Measurements from ENCODE around the gene FHAD1. TPM values are rescaled to one million over a fixed set of nuclear protein-coding genes. Genes with fewer than 3 reads are reported as not detected.
A peak's percentile ranks its signal among the peaks of the same experiment; 100 is the strongest.
"Not testable (repeated sequence)": the region's sequence is repeated elsewhere in the genome, so short reads cannot be mapped to it uniquely, and the experiment has no call there.

FHAD1 gene
- total RNA-seq, 1 experiment from 2014 or later, result 0.45 TPM

- Histone ChIP-seq H3K36me3 (ENCODE audit: insufficient read depth, low read length) (no peaks in the 10 kb centered on the region), H3K9me3 (ENCODE audit: low read length) (no peaks in the 10 kb centered on the region), H2AFZ (ENCODE audit: low read length) (no peak overlapping the region), H3K27me3 (ENCODE audit: low read length) (no peaks in the 10 kb centered on the region), H3K4me3 (ENCODE audit: low read length) (no peak overlapping the region), H3K27ac (ENCODE audit: low read length) (no peak overlapping the region), H3K9ac (ENCODE audit: low read length) (no peak overlapping the region), H3K4me2 (ENCODE audit: low read depth, low read length, poor library complexity, severe bottlenecking) (no peak overlapping the region), H3K79me2 (ENCODE audit: low read length) (no peaks in the 10 kb centered on the region), H3K4me1 (ENCODE audit: low read length) (no peaks in the 10 kb centered on the region), H3K9me2 (replicated peaks; ENCODE audit: insufficient read depth, low read length) (no peaks in the 10 kb centered on the region), H4K20me1 (ENCODE audit: insufficient read depth, low read depth, low read length) (peaks cover 4% of the 10 kb centered on the region; the same call in 1 of the 2 replicates)
- DNase-seq, result no peak
Measured at GRCh38 chr1:15433471-15433870, 186.4 kb downstream of the FHAD1 start.

GRCh38 chr1:15434739-15435138 is 187.7 kb downstream of the FHAD1 start:
- H3K4me3 ChIP-seq (ENCODE audit: low read length); H3K9me2 ChIP-seq (replicated peaks; ENCODE audit: insufficient read depth, low read length); H3K36me3 ChIP-seq (ENCODE audit: insufficient read depth, low read length); H3K27me3 ChIP-seq (ENCODE audit: low read length); H3K4me1 ChIP-seq (ENCODE audit: low read length); H3K79me2 ChIP-seq (ENCODE audit: low read length); H2AFZ ChIP-seq (ENCODE audit: low read length); H3K4me2 ChIP-seq (ENCODE audit: low read depth, low read length, poor library complexity, severe bottlenecking); H3K27ac ChIP-seq (ENCODE audit: low read length); H3K9me3 ChIP-seq (ENCODE audit: low read length); H4K20me1 ChIP-seq (ENCODE audit: insufficient read depth, low read depth, low read length); H3K9ac ChIP-seq (ENCODE audit: low read length): not testable (repeated sequence)
- DNase-seq, result peak; percentile 53

- Histone ChIP-seq H3K36me3 (ENCODE audit: insufficient read depth, low read length) (no peaks in the 10 kb centered on the region), H3K4me3 (ENCODE audit: low read length) (no peak overlapping the region), H3K27ac (ENCODE audit: low read length) (no peak overlapping the region), H3K9ac (ENCODE audit: low read length) (no peak overlapping the region), H3K79me2 (ENCODE audit: low read length) (no peaks in the 10 kb centered on the region), H3K9me2 (replicated peaks; ENCODE audit: insufficient read depth, low read length) (no peaks in the 10 kb centered on the region), H4K20me1 (ENCODE audit: insufficient read depth, low read depth, low read length) (peaks cover 4% of the 10 kb centered on the region; the same call in 1 of the 2 replicates), H2AFZ (ENCODE audit: low read length) (no peak overlapping the region), H3K27me3 (ENCODE audit: low read length) (no peaks in the 10 kb centered on the region), H3K4me2 (ENCODE audit: low read depth, low read length, poor library complexity, severe bottlenecking) (no peak overlapping the region), H3K4me1 (ENCODE audit: low read length) (no peaks in the 10 kb centered on the region), H3K9me3 (ENCODE audit: low read length) (no peaks in the 10 kb centered on the region)
- DNase-seq, result no peak
Measured at GRCh38 chr1:15435239-15436077, 188.4 kb downstream of the FHAD1 start.

- no peaks in the 10 kb centered on the region for H3K9me2 ChIP-seq (replicated peaks; ENCODE audit: insufficient read depth, low read length)
Measured at GRCh38 chr1:15436881-15437442, 189.9 kb downstream of the FHAD1 start.

GRCh38 chr1:15439325-15439724 is 192.3 kb downstream of the FHAD1 start:
- Histone ChIP-seq H3K4me2 (ENCODE audit: low read depth, low read length, poor library complexity, severe bottlenecking) (no peak overlapping the region), H3K4me1 (ENCODE audit: low read length) (no peaks in the 10 kb centered on the region), H3K27me3 (ENCODE audit: low read length) (no peaks in the 10 kb centered on the region), H3K27ac (ENCODE audit: low read length) (no peak overlapping the region), H3K4me3 (ENCODE audit: low read length) (no peak overlapping the region), H3K9me2 (replicated peaks; ENCODE audit: insufficient read depth, low read length) (no peaks in the 10 kb centered on the region), H4K20me1 (ENCODE audit: insufficient read depth, low read depth, low read length) (no peaks in the 10 kb centered on the region), H3K9ac (ENCODE audit: low read length) (no peak overlapping the region), H3K9me3 (ENCODE audit: low read length) (no peaks in the 10 kb centered on the region), H3K36me3 (ENCODE audit: insufficient read depth, low read length) (no peaks in the 10 kb centered on the region), H2AFZ (ENCODE audit: low read length) (no peak overlapping the region), H3K79me2 (ENCODE audit: low read length) (no peaks in the 10 kb centered on the region)
- no peak for DNase-seq

More at GRCh38 chr1:15436881-15437442, 189.9 kb downstream of the FHAD1 start:
- Histone ChIP-seq H3K9ac (ENCODE audit: low read length) (no peak overlapping the region), H3K9me3 (ENCODE audit: low read length) (no peaks in the 10 kb centered on the region), H3K27me3 (ENCODE audit: low read length) (no peaks in the 10 kb centered on the region), H4K20me1 (ENCODE audit: insufficient read depth, low read depth, low read length) (no peaks in the 10 kb centered on the region), H2AFZ (ENCODE audit: low read length) (no peak overlapping the region), H3K4me3 (ENCODE audit: low read length) (no peak overlapping the region), H3K4me1 (ENCODE audit: low read length) (no peaks in the 10 kb centered on the region), H3K4me2 (ENCODE audit: low read depth, low read length, poor library complexity, severe bottlenecking) (no peak overlapping the region), H3K79me2 (ENCODE audit: low read length) (no peaks in the 10 kb centered on the region), H3K36me3 (ENCODE audit: insufficient read depth, low read length) (no peaks in the 10 kb centered on the region), H3K27ac (ENCODE audit: low read length) (no peak overlapping the region)
- no peak for DNase-seq

GRCh38 chr1:15440357-15440756 is 193.3 kb downstream of the FHAD1 start:
- Histone ChIP-seq H3K9ac (ENCODE audit: low read length) (no peak overlapping the region), H3K36me3 (ENCODE audit: insufficient read depth, low read length) (no peaks in the 10 kb centered on the region), H4K20me1 (ENCODE audit: insufficient read depth, low read depth, low read length) (no peaks in the 10 kb centered on the region), H2AFZ (ENCODE audit: low read length) (no peak overlapping the region), H3K9me2 (replicated peaks; ENCODE audit: insufficient read depth, low read length) (no peaks in the 10 kb centered on the region), H3K9me3 (ENCODE audit: low read length) (no peaks in the 10 kb centered on the region), H3K27ac (ENCODE audit: low read length) (no peak overlapping the region), H3K79me2 (ENCODE audit: low read length) (no peaks in the 10 kb centered on the region), H3K4me3 (ENCODE audit: low read length) (no peak overlapping the region), H3K4me2 (ENCODE audit: low read depth, low read length, poor library complexity, severe bottlenecking) (no peak overlapping the region), H3K27me3 (ENCODE audit: low read length) (no peaks in the 10 kb centered on the region), H3K4me1 (ENCODE audit: low read length) (no peaks in the 10 kb centered on the region)
- no peak for DNase-seq

GRCh38 chr1:15441247-15441646 is 194.2 kb downstream of the FHAD1 start:
- no peaks in the 10 kb centered on the region for H3K36me3 ChIP-seq (ENCODE audit: insufficient read depth, low read length)
- H3K9ac ChIP-seq (ENCODE audit: low read length), result no peak overlapping the region
- no peak for DNase-seq
- no peaks in the 10 kb centered on the region for H3K9me2 ChIP-seq (replicated peaks; ENCODE audit: insufficient read depth, low read length)
- H3K9me3 ChIP-seq (ENCODE audit: low read length), result no peaks in the 10 kb centered on the region
- no peaks in the 10 kb centered on the region for H3K79me2 ChIP-seq (ENCODE audit: low read length)
- H2AFZ ChIP-seq (ENCODE audit: low read length), result no peak overlapping the region
- H3K4me1 ChIP-seq (ENCODE audit: low read length), result no peaks in the 10 kb centered on the region
- H4K20me1 ChIP-seq (ENCODE audit: insufficient read depth, low read depth, low read length), result no peaks in the 10 kb centered on the region
- H3K27me3 ChIP-seq (ENCODE audit: low read length), result no peaks in the 10 kb centered on the region
- no peak overlapping the region for H3K4me2 ChIP-seq (ENCODE audit: low read depth, low read length, poor library complexity, severe bottlenecking)
- H3K4me3 ChIP-seq (ENCODE audit: low read length), result no peak overlapping the region
- H3K27ac ChIP-seq (ENCODE audit: low read length), result no peak overlapping the region

GRCh38 chr1:15442119-15442518 is 195.1 kb downstream of the FHAD1 start:
- no peak overlapping the region for H2AFZ ChIP-seq (ENCODE audit: low read length)
- no peaks in the 10 kb centered on the region for H3K9me2 ChIP-seq (replicated peaks; ENCODE audit: insufficient read depth, low read length)
- H3K4me1 ChIP-seq (ENCODE audit: low read length), result no peaks in the 10 kb centered on the region
- H3K79me2 ChIP-seq (ENCODE audit: low read length), result no peaks in the 10 kb centered on the region
- no peak overlapping the region for H3K4me3 ChIP-seq (ENCODE audit: low read length)
- no peaks in the 10 kb centered on the region for H3K27me3 ChIP-seq (ENCODE audit: low read length)
- DNase-seq, result no peak
- H4K20me1 ChIP-seq (ENCODE audit: insufficient read depth, low read depth, low read length), result no peaks in the 10 kb centered on the region
- no peaks in the 10 kb centered on the region for H3K36me3 ChIP-seq (ENCODE audit: insufficient read depth, low read length)
- no peak overlapping the region for H3K4me2 ChIP-seq (ENCODE audit: low read depth, low read length, poor library complexity, severe bottlenecking)
- H3K9ac ChIP-seq (ENCODE audit: low read length), result no peak overlapping the region
- H3K27ac ChIP-seq (ENCODE audit: low read length), result no peak overlapping the region
- no peaks in the 10 kb centered on the region for H3K9me3 ChIP-seq (ENCODE audit: low read length)
